Natural killer cell treated with Interleukin-12 subunit alpha and Interleukin-12 subunit beta and Interleukin-15 and Interleukin-18, amount 100 ng/mL, for 72 hours (primary cell): Measurements from ENCODE around the gene ZDHHC11. TPM values are rescaled to one million over a fixed set of nuclear protein-coding genes. Genes with fewer than 3 reads are reported as not detected.

Experiments used
- ATAC-seq, 2 donors: fragments of 150-1000 bp; cut with Tn5 transposase in 1 of 2; sonication (Bioruptor Pico), chemical (Tn5 transposase) in 1 of 2; 2 replicates each; pipeline ENCODE4 v1.10.0; 2021
- DNase-seq: peaks from one replicate; pipeline ENCODE4 v3.0.0; 2022; ENCODE audit warnings: low spot score
- H3K27ac Mint-ChIP-seq, 2 donors: 1 replicate in 1 of 2; 2 replicates in 1 of 2; pipeline ENCODE4 v1.8.0; 2022; ENCODE audit warnings: mixed read lengths in 2 of 2, mild to moderate bottlenecking in 1 of 2, moderate library complexity in 1 of 2
- H3K27me3 Mint-ChIP-seq, 2 donors: 1 replicate in 1 of 2; 2 replicates in 1 of 2; pipeline ENCODE4 v1.8.0; 2022; ENCODE audit warnings: mixed read lengths in 2 of 2
- H3K36me3 Mint-ChIP-seq: one replicate; pipeline ENCODE4 v1.8.0; 2022; ENCODE audit warnings: mixed read lengths
- H3K4me1 Mint-ChIP-seq, 2 donors: 1 replicate in 1 of 2; 2 replicates in 1 of 2; pipeline ENCODE4 v1.8.0; 2022; ENCODE audit warnings: low read depth in 2 of 2, mixed read lengths in 2 of 2, mild to moderate bottlenecking in 1 of 2
- H3K4me3 Mint-ChIP-seq: one replicate; pipeline ENCODE4 v1.8.0; 2022; ENCODE audit warnings: mixed read lengths
- H3K9me3 Mint-ChIP-seq: 2 replicates; pipeline ENCODE4 v1.8.0; 2022; ENCODE audit warnings: mixed read lengths
- total RNA-seq, 2 donors: library from RNA; stranded (reverse); gene quantifications; one replicate each; pipeline ENCODE4 v1.2.3, GENCODE V29; 2022

Gene ZDHHC11
- total RNA-seq, 2 donors from 2014 or later = 8.1 to 24.5 TPM

- Mint-ChIP-seq H3K4me3 (no peak overlapping the region), H3K4me1 (peaks cover 0 to 6% of the 10 kb centered on the region in 2 donors), H3K27ac (no peak overlapping the region), H3K27me3 (no peaks in the 10 kb centered on the region), H3K36me3 (peaks cover 37% of the 10 kb centered on the region), H3K9me3 (no peaks in the 10 kb centered on the region)
- DNase-seq (no peak), ATAC-seq (no peak)
Observed at GRCh38 chr5:870956-871355, 20.2 kb upstream of the ZDHHC11 start.

DNA sequence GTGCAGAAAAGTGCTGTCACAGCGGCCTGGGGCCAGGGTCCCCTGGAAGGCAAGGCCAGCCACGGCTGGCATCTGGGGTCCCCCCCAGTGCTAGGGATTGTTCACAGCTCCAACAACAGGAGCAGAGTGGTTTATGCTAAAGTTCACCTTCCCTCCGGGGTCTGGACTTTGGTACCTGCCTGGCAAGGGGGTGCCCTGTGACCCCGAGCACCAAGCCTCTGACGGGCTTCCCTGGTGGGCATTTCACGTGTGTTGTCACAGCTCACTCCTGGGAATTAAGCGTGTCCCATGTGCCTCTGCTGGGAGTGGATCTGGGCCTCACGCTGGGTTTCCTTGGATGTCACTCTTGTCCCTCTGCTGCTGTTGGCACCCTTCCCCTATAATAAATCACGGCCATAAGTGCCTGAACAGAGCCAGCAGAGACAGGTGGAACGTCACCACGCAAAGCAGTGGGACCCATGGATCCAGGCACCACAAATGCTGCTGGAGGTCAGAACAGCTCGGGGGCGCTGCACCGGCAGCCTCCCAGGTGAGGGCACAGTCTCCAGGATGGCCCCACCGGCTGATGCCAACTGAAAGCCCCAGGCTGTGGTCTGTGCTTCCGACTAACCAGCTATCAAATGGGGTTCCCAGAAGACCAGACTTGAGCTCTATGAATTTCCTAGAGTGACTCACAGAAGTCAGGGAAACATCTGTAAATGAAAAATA is 17.8 kb upstream of the ZDHHC11 start:
- no peaks in the 10 kb centered on the region for H3K27me3 Mint-ChIP-seq
- peaks cover 24% of the 10 kb centered on the region for H3K36me3 Mint-ChIP-seq
- no peak overlapping the region for H3K27ac Mint-ChIP-seq

DNA sequence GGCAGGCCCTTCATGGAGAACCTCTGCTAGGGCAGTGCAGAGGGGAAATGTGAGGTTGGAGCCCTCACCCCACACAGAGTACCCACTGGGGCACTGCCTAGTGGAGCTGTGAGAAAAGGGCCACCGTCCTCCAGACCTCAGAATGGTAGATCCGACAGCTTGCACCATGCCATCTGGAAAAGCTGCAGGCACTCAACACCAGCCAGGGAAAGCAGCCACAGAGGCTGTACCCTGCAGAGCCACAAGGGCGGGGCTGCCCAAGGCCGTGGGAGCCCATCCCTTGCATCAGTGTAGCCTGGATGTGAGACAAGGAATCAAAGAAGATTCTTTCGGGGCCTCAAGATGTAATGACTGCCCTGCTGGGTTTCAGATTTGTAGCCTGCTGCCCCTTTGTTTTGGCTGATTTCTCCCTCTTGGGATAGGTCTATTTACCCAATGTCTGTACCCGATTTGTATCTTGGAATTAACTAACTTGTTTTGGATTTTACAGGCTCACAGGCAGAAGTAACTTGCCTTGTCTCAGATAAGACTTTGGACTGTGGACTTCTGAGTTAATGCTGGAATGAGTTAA is 16.6 kb upstream of the ZDHHC11 start:
- Mint-ChIP-seq H3K4me1 (no peaks in the 10 kb centered on the region), H3K9me3 (no peaks in the 10 kb centered on the region), H3K27me3 (no peaks in the 10 kb centered on the region), H3K27ac (no peak overlapping the region), H3K4me3 (no peak overlapping the region), H3K36me3 (peaks cover 24% of the 10 kb centered on the region)
- ATAC-seq = no peak
- no peak for DNase-seq

More for the DNA sequence above, 17.8 kb upstream of the ZDHHC11 start:
- Mint-ChIP-seq H3K4me1 (peaks cover 0 to 5% of the 10 kb centered on the region in 2 donors), H3K9me3 (no peaks in the 10 kb centered on the region), H3K4me3 (no peak overlapping the region)
- DNase-seq (no peak), ATAC-seq (no peak)

DNA sequence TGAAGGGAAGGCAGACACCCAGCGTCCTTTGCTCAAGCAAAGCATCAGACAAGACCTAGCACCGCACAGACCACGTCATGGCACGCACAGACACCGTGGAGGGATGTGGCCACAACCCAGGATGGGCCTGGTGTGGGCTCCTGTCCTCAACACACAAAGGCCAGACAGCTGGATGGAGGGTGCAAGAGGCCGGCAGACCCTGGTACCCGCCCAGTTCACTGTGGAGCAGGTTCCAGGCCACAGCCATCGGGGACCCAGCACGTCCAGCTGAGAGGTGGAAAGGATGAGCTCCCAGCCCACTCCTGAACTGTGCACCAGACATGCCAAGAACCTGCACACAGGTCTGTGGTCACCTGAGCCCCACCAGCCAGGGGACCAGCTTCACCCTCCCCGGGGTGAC is 15.0 kb upstream of the ZDHHC11 start:
- no peak for ATAC-seq
- H3K27me3 Mint-ChIP-seq = no peaks in the 10 kb centered on the region
- H3K4me1 Mint-ChIP-seq = no peaks in the 10 kb centered on the region
- DNase-seq = no peak
- no peak overlapping the region for H3K4me3 Mint-ChIP-seq
- no peaks in the 10 kb centered on the region for H3K9me3 Mint-ChIP-seq
- H3K36me3 Mint-ChIP-seq = peaks cover 24% of the 10 kb centered on the region
- no peak overlapping the region for H3K27ac Mint-ChIP-seq

DNA sequence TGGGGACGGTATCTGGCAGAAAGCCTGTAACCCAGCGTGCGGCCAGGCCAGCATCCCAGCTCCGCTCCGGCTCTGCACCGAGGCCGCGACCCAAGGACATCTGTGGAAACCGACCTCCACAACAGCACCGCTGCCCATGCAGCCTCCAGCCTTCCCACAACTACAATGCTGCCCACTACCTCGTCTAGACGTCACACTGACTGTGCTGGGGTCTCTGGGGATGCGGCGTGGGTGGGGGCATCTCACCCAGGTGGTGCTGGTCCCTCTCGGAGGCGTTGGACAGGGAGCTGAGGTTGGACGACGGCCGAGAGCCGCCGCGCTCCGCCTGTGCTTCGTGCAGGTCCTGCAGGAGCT is 14.4 kb upstream of the ZDHHC11 start:
- H3K4me3 Mint-ChIP-seq = no peak overlapping the region
- DNase-seq (no peak), ATAC-seq (no peak)
- H3K27ac Mint-ChIP-seq = no peak overlapping the region
- H3K9me3 Mint-ChIP-seq = no peaks in the 10 kb centered on the region
- no peaks in the 10 kb centered on the region for H3K27me3 Mint-ChIP-seq
- H3K4me1 Mint-ChIP-seq = no peaks in the 10 kb centered on the region
- peaks cover 23% of the 10 kb centered on the region for H3K36me3 Mint-ChIP-seq

DNA sequence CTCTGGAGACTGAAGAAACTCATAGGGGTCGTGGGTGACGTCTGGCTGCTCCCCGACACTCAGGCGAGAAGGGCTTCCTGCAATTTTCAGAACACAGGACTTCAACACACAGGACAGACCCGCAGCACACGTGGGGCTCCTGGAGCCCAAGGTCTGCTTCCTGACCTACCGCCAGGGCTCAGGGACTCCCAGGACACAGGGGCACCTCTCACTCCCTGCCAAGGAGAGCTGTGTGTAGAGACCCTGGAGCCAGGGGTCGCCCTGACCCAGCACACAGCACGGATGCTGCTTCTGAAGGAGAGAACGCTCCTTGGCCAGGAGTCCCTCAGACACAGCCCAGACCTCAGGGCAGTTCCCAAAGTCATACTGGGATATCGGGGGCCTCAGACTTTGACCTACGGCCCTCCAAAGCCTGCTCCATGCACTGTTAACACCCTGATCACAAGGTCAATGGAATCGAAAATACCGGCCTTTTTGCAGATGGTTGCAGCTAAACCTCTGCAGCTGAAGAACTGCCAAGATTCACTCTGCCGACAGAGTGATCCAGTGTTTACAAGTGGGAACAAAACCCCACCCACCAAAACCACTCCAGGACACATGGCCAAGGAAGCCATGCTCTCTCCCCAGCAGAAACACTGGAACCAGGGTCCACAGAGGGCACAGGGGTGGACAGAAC is 13.8 kb upstream of the ZDHHC11 start:
- no peaks in the 10 kb centered on the region for H3K9me3 Mint-ChIP-seq
- no peak overlapping the region for H3K4me3 Mint-ChIP-seq
- H3K27ac Mint-ChIP-seq = no peak overlapping the region
- no peaks in the 10 kb centered on the region for H3K4me1 Mint-ChIP-seq
- H3K36me3 Mint-ChIP-seq = peaks cover 18% of the 10 kb centered on the region
- ATAC-seq = no peak
- DNase-seq = no peak
- H3K27me3 Mint-ChIP-seq = no peaks in the 10 kb centered on the region

DNA sequence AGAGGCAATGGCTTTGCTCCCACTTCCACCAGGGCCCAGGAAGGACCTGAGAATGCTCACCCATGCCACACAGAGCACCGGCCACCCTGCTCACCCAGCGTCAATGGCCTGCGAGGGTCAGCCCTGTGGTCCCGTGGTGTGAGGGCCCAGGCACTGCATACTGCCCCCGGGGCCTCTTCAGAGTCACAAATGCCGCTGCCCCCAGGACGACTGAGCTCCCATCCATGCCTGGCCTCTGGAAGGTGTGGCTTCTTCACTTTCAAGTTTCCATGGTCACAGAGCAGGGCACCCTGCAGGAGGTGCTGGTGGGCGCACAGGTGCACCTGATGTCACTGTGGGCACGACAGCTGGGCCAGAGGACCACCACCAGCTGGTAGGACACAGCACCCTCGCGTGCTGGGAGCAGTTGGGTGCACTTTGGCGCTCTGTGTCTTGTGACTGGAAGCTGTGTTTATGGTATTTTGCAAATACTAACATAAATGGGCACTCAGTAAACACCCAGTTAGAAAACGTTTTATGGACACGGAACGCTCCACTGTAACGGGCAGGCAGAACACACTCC is 12.5 kb upstream of the ZDHHC11 start:
- Mint-ChIP-seq H3K27ac (no peak overlapping the region), H3K4me1 (peaks cover 0 to 3% of the 10 kb centered on the region in 2 donors), H3K27me3 (no peaks in the 10 kb centered on the region), H3K36me3 (peaks cover 10% of the 10 kb centered on the region), H3K4me3 (no peak overlapping the region), H3K9me3 (no peaks in the 10 kb centered on the region)
- ATAC-seq = no peak
- no peak for DNase-seq

DNA sequence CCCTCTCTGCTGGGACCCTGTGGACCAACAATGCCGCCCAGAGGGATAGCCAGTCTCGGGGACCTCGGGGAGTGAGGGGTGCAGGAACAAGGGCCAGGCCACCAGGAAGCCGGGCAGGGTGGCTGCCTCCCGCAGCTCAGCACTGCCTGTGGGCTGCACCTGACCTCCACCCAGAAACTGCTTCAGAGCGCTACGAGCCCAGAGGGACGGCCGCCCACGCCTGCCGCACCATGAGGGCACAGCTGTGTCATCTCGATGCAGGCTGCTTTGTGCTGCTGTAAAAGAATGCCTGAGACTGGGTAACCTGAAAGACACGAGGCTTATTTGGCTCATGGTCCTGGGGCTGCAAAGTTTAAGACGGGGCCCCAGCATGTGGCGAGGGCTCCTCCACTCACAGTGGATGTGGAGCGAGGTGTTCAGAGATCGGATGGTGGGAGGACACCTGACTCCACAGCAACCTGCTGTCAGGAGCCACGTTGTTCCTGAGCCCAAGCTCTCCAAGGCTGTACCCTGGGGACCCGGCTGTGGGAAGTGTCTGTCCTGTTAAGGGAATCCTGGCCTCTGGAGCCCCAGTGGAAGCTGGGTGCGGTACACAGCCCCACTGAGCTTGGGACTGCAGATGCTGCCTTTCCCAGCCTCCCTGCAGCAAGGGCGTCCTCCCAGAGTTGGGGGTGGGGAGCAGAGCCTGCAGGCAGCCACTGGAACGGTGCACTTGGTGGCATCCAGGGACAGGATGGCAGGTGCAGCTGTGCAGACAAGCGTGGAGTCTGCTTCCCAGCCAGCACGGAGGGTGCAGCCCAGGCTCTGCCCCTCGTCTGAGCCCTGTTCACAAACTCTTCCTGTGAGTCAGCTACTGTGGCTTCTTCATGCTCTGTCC is 11.8 kb upstream of the ZDHHC11 start:
- Mint-ChIP-seq H3K36me3 (peaks cover 7% of the 10 kb centered on the region), H3K4me1 (peaks cover 0 to 4% of the 10 kb centered on the region in 2 donors), H3K27me3 (no peaks in the 10 kb centered on the region), H3K4me3 (no peak overlapping the region), H3K9me3 (no peaks in the 10 kb centered on the region), H3K27ac (no peak overlapping the region)
- ATAC-seq (no peak), DNase-seq (no peak)

- no peak overlapping the region for H3K27ac Mint-ChIP-seq
- peaks cover 4% of the 10 kb centered on the region for H3K36me3 Mint-ChIP-seq
- no peaks in the 10 kb centered on the region for H3K9me3 Mint-ChIP-seq
- H3K4me3 Mint-ChIP-seq = no peak overlapping the region
- DNase-seq (no peak), ATAC-seq (no peak)
- peaks cover 0 to 4% of the 10 kb centered on the region in 2 donors for H3K4me1 Mint-ChIP-seq
- no peaks in the 10 kb centered on the region for H3K27me3 Mint-ChIP-seq
Observed at GRCh38 chr5:861442-862366, 10.9 kb upstream of the ZDHHC11 start.

DNA sequence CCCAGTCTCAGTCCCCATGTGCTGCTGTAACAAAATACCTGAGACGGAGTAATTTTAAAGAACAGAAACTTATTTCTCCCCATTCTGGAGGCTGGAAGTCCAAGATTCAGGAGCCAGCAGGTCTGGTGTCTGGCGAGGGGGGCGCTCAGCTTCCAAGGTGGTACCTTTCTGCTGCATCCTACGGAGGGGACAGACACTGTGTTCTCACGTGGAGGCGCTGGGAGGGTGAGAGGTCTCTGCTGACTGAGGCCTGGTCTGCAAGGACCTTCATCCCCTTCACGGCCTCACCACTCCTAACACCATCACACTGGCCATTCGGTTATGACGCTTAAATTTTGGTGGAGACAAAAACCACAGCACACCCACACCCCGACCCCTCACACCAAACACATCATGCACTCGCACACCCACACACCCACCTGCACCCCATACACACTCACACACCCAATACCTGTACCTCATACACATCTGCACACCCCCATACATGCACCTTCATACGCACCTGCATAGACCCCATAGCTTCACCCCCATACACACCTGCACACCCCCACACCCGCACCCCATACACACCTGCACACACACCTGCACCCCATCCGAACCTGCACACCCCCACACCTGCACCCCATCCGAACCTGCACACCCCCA is 9.8 kb upstream of the ZDHHC11 start:
- Mint-ChIP-seq H3K36me3 (no peaks in the 10 kb centered on the region), H3K4me3 (no peak overlapping the region), H3K27me3 (no peaks in the 10 kb centered on the region), H3K9me3 (no peaks in the 10 kb centered on the region), H3K27ac (no peak overlapping the region), H3K4me1 (peaks cover 0 to 4% of the 10 kb centered on the region in 2 donors)
- no peak for DNase-seq
- ATAC-seq = no peak

DNA sequence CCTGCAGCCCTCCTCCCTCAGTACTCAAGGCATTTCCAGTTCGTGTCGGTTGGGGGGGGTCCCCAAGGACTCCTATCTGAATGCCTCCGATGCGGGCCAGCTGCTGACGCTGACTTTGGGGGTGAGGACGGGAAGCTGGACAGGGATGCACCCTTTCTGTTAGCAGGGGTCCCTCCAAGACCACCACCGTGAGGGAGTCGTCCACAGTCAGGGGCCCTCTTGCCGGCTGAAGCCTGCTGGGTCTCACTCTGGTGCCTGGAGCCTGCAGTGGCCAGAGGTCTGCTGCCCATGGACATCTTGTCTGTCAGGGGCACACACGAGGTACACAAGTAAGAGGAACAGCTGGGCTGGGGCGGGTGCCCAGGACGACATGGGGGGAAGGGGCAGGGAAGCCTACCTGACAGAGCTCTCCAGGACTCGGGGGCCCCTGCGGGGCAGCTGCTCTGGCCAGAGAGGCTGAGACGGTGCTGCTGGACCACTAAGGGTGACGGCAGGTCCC is 9.1 kb upstream of the ZDHHC11 start:
- Mint-ChIP-seq H3K27ac (no peak overlapping the region), H3K27me3 (no peaks in the 10 kb centered on the region), H3K9me3 (no peaks in the 10 kb centered on the region), H3K36me3 (no peaks in the 10 kb centered on the region), H3K4me1 (peaks cover 0 to 4% of the 10 kb centered on the region in 2 donors), H3K4me3 (no peak overlapping the region)
- DNase-seq (no peak), ATAC-seq (no peak)

DNA sequence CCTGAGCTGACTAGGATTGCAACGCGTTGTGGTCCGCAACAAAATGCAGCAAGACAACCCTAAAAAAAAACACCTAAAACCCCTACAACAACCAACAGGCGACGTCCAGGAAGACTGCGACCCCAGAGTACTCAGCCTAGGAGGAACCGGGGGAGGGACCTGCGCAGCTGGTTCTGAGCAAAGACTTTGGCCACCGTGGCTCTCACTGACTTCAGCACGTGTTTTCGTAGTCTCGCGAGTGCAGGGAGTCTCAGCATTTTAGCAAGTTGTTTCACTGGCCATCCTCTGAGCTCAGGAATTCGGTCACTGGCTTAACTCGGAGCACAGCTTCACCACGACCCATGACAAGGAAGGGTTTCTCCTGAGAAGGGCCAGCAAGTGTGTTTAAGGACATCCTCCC is 8.6 kb upstream of the ZDHHC11 start:
- no peak for DNase-seq
- H3K4me3 Mint-ChIP-seq = no peak overlapping the region
- no peaks in the 10 kb centered on the region for H3K27me3 Mint-ChIP-seq
- no peak overlapping the region for H3K27ac Mint-ChIP-seq
- no peak for ATAC-seq
- no peaks in the 10 kb centered on the region for H3K36me3 Mint-ChIP-seq
- H3K4me1 Mint-ChIP-seq = peaks cover 0 to 4% of the 10 kb centered on the region in 2 donors
- no peaks in the 10 kb centered on the region for H3K9me3 Mint-ChIP-seq
